WTC11 (cell line): ENCODE results near the gene TPGS1. TPM values are rescaled to one million over a fixed set of nuclear protein-coding genes. Genes with fewer than 3 reads are reported as not detected.

ENCODE experiments used
- ATAC-seq: fragments of 200-7000 bp; cut with Tn5 transposase; 2 replicates; pipeline ENCODE4 v1.10.0; 2021; ENCODE audit warnings: mild to moderate bottlenecking, moderate library complexity
- CTCF ChIA-PET: fragments of 300-600 bp; sonication (Branson Sonifier 250); formaldehyde crosslinking; loops from one replicate; lab custom pipeline; 2021; ENCODE audit warnings: antibody characterized with exemption; lab: Charles Lee
- POLR2A ChIA-PET: fragments of 350-600 bp; sonication (Branson Sonifier 250); formaldehyde crosslinking; loops from one replicate; lab custom pipeline; 2021; ENCODE audit warnings: antibody characterized with exemption; lab: Charles Lee
- DNase-seq: peaks from one replicate; pipeline ENCODE4 v3.0.0; 2021; ENCODE audit warnings: low spot score
- H3K27ac Mint-ChIP-seq: 2 replicates; pipeline ENCODE4 v1.8.0; 2021; ENCODE audit warnings: mixed read lengths
- H3K27me3 Mint-ChIP-seq: 2 replicates; pipeline ENCODE4 v1.8.0; 2021; ENCODE audit warnings: low read depth, mild to moderate bottlenecking, moderate library complexity, mixed read lengths
- H3K36me3 Mint-ChIP-seq: 2 replicates; pipeline ENCODE4 v1.8.0; 2021; ENCODE audit warnings: mixed read lengths
- H3K4me1 Mint-ChIP-seq: 2 replicates; pipeline ENCODE4 v1.8.0; 2022; ENCODE audit warnings: mixed read lengths
- H3K4me3 Mint-ChIP-seq: 2 replicates; pipeline ENCODE4 v1.8.0; 2021; ENCODE audit warnings: mild to moderate bottlenecking, moderate library complexity, mixed read lengths
- H3K9me3 Mint-ChIP-seq: 2 replicates; pipeline ENCODE4 v1.8.0; 2021; ENCODE audit warnings: mixed read lengths
- AR ChIP-seq: fragments of 250-450 bp; sonication (Bioruptor Pico); IDR thresholded peaks from 2 replicates; pipeline ENCODE4 v1.9.0; 2021; ENCODE audit warnings: mild to moderate bottlenecking
- ATF1 ChIP-seq: sonication (generic); formaldehyde crosslinking; IDR thresholded peaks from 2 replicates; pipeline ENCODE4 v1.8.1; 2023; ENCODE audit warnings: mild to moderate bottlenecking, moderate library complexity, missing genetic modification reagents
- EMX1 ChIP-seq: fragments of 250-450 bp; sonication (Bioruptor Pico); IDR thresholded peaks from 2 replicates; pipeline ENCODE4 v1.8.0; 2021; ENCODE audit warnings: mild to moderate bottlenecking
- ESRRA ChIP-seq: sonication (generic); formaldehyde crosslinking; IDR thresholded peaks from 2 replicates; pipeline ENCODE4 v1.8.1; 2022; ENCODE audit warnings: mild to moderate bottlenecking, missing genetic modification reagents, borderline replicate concordance
- HMGA2 ChIP-seq: fragments of 250-450 bp; sonication (Bioruptor Pico); IDR thresholded peaks from 2 replicates; pipeline ENCODE4 v1.4.0; 2021; ENCODE audit warnings: mild to moderate bottlenecking, moderate library complexity
- HMGXB4 ChIP-seq: sonication (generic); formaldehyde crosslinking; IDR thresholded peaks from 2 replicates; pipeline ENCODE4 v1.8.1; 2023; ENCODE audit warnings: mild to moderate bottlenecking, moderate library complexity, missing genetic modification reagents
- IRF2 ChIP-seq: sonication (generic); formaldehyde crosslinking; IDR thresholded peaks from 2 replicates; pipeline ENCODE4 v1.8.0; 2022; ENCODE audit warnings: low read depth, missing genetic modification reagents, borderline replicate concordance
- NFYB ChIP-seq: sonication (generic); formaldehyde crosslinking; conservative IDR thresholded peaks from 2 replicates; pipeline ENCODE4 v1.8.0; 2022; ENCODE audit warnings: low read depth, missing genetic modification reagents
- NR2C2 ChIP-seq: sonication (generic); formaldehyde crosslinking; IDR thresholded peaks from 2 replicates; pipeline ENCODE4 v1.8.0; 2022; ENCODE audit warnings: mild to moderate bottlenecking, missing genetic modification reagents
- PRDM15 ChIP-seq: sonication (generic); formaldehyde crosslinking; IDR thresholded peaks from 2 replicates; pipeline ENCODE4 v1.8.0; 2022; ENCODE audit warnings: missing genetic modification reagents
- RELA ChIP-seq: sonication (generic); formaldehyde crosslinking; IDR thresholded peaks from 2 replicates; pipeline ENCODE4 v1.8.1; 2022; ENCODE audit warnings: missing genetic modification reagents, mild to moderate bottlenecking, borderline replicate concordance
- SMAD3 ChIP-seq: sonication (generic); formaldehyde crosslinking; IDR thresholded peaks from 2 replicates; pipeline ENCODE4 v1.8.0; 2022; ENCODE audit warnings: missing genetic modification reagents, mild to moderate bottlenecking, borderline replicate concordance
- SMAD4 ChIP-seq: sonication (generic); formaldehyde crosslinking; IDR thresholded peaks from 2 replicates; pipeline ENCODE4 v1.8.0; 2022; ENCODE audit warnings: mild to moderate bottlenecking, missing genetic modification reagents
- TEAD1 ChIP-seq: sonication (generic); formaldehyde crosslinking; IDR thresholded peaks from 2 replicates; pipeline ENCODE4 v1.8.0; 2022; ENCODE audit warnings: mild to moderate bottlenecking, missing genetic modification reagents
- USF2 ChIP-seq: sonication (generic); formaldehyde crosslinking; IDR thresholded peaks from 2 replicates; pipeline ENCODE4 v1.8.1; 2023; ENCODE audit warnings: mild to moderate bottlenecking, missing genetic modification reagents, moderate library complexity
- ZBTB43 ChIP-seq: sonication (generic); formaldehyde crosslinking; IDR thresholded peaks from 2 replicates; pipeline ENCODE4 v1.8.1; 2023; ENCODE audit warnings: mild to moderate bottlenecking, missing genetic modification reagents
- ZNF263 ChIP-seq: sonication (generic); formaldehyde crosslinking; IDR thresholded peaks from 2 replicates; pipeline ENCODE4 v1.8.1; 2022; ENCODE audit warnings: low read depth, mild to moderate bottlenecking, moderate library complexity, missing genetic modification reagents
- ZNF317 ChIP-seq: sonication (generic); formaldehyde crosslinking; IDR thresholded peaks from 2 replicates; pipeline ENCODE4 v1.8.1; 2023; ENCODE audit warnings: low read depth, mild to moderate bottlenecking, moderate library complexity, missing genetic modification reagents, borderline replicate concordance
- ZNF671 ChIP-seq: fragments of 250-450 bp; sonication (Bioruptor Pico); IDR thresholded peaks from 2 replicates; pipeline ENCODE4 v1.8.0; 2021; ENCODE audit warnings: mild to moderate bottlenecking
- total RNA-seq: library from RNA; stranded (reverse); gene quantifications from 3 replicates; pipeline ENCODE4 v1.2.3, GENCODE V29; 2021

Gene TPGS1
- total RNA-seq, 1 experiment from 2014 or later: 18.8 TPM

DNA sequence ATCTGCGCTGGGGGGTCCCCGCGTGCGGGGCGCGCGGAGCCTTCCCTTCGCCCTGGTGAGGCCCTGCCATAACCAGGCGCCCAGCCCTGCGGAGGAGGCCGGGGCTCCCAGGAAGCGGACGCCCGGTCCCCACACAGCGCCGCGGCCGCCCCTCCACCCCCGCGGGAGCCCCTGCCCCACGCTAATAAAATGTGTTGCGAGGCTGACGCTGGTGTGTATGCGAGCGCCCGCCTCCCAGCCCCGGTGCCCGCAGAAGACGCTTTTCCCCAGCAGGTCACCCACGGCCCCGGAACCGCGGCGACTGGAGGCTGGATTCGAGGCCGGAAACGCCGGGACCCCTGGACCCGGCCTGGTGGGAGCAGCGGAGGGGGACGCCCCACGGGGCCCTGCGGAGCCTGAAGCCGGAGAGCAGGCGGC, 12.2 kb downstream of the TPGS1 start:
- Mint-ChIP-seq H3K4me1 (peaks cover 3% of the 10 kb centered on the region), H3K4me3 (no peak overlapping the region), H3K27ac (no peak overlapping the region), H3K9me3 (peaks cover 9% of the 10 kb centered on the region), H3K27me3 (peaks cover 27% of the 10 kb centered on the region), H3K36me3 (peaks cover 10% of the 10 kb centered on the region)
- DNase-seq: no peak
- peak; percentile 8; the same call in 1 of the 2 replicates for ATAC-seq
- POLR2A ChIA-PET: interaction anchor here (0.6 to 0.8 kb wide), 2 partner anchors 9 to 11 kb away, joined by 3 to 6 read pairs; no protein-coding TSS in a partner anchor
- CTCF ChIA-PET: interaction anchor here (0.6 to 2.8 kb wide), 6 partner anchors 9 to 507 kb away, joined by 3 to 26 read pairs (median 7); partner anchors contain the start of gene CDC34
- no peak for TF ChIP-seq NFYB (CRISPR knock-in tag)
- TF ChIP-seq SMAD3 (CRISPR knock-in tag): no peak
- no peak for TF ChIP-seq HMGXB4
- no peak for TF ChIP-seq SMAD4 (CRISPR knock-in tag)
- no peak for TF ChIP-seq ZBTB43 (CRISPR knock-in tag)

GRCh38 chr19:522726-523125, 15.4 kb downstream of the TPGS1 start:
- H3K27me3 Mint-ChIP-seq: peaks cover 31% of the 10 kb centered on the region
- CTCF ChIA-PET: interaction anchor here (0.8 to 3.5 kb wide), 3 partner anchors 10 to 27 kb away, joined by 3 to 29 read pairs (median 5); no protein-coding TSS in a partner anchor
- POLR2A ChIA-PET: no interaction called here
- no peak overlapping the region for H3K4me3 Mint-ChIP-seq
- H3K4me1 Mint-ChIP-seq: peaks cover 8% of the 10 kb centered on the region
- H3K27ac Mint-ChIP-seq: no peak overlapping the region
- peaks cover 9% of the 10 kb centered on the region for H3K9me3 Mint-ChIP-seq
- ATAC-seq (no peak), DNase-seq (no peak)
- H3K36me3 Mint-ChIP-seq: peaks cover 10% of the 10 kb centered on the region
- TF ChIP-seq TEAD1 (no peak), EMX1 (CRISPR knock-in tag) (no peak), RELA (no peak), ZNF263 (CRISPR knock-in tag) (no peak), ZNF317 (CRISPR knock-in tag) (no peak), HMGA2 (CRISPR knock-in tag) (no peak), PRDM15 (no peak), ATF1 (CRISPR knock-in tag) (no peak), ESRRA (CRISPR knock-in tag) (no peak), USF2 (no peak), AR (no peak), IRF2 (CRISPR knock-in tag) (no peak), ZNF671 (no peak), NR2C2 (CRISPR knock-in tag) (no peak)
